CD14-positive monocyte (primary cell): ENCODE data around the gene CDH13. TPM values are rescaled to one million over a fixed set of nuclear protein-coding genes. Genes with fewer than 3 reads are reported as not detected.

Experiments used
- DNase-seq, 3 donors: peaks; one replicate each; pipeline ENCODE4 v3.0.0-alpha.2; 2011 to 2022
- H2AFZ ChIP-seq: 2 replicates; pipeline ENCODE4 v1.6.0; 2012; ENCODE audit warnings: mild to moderate bottlenecking, low read depth, low read length, inconsistent platforms; ENCODE audit not compliant: insufficient read depth, poor library complexity, severe bottlenecking
- H3K27ac ChIP-seq, 2 donors: 1 replicate in 1 of 2; 2 replicates in 1 of 2; pipeline ENCODE4 v1.5.1; 2012 to 2013; ENCODE audit warnings: low read length in 2 of 2, control low read depth in 1 of 2, inconsistent platforms in 1 of 2, low read depth in 1 of 2, mild to moderate bottlenecking in 1 of 2
- H3K27me3 ChIP-seq, 2 donors: one replicate each; pipeline versions ENCODE4 v1.6.0 to v1.6.1; 2011 to 2013; ENCODE audit warnings: low read length in 2 of 2; ENCODE audit not compliant: control insufficient read depth in 2 of 2, insufficient read depth in 2 of 2
- H3K36me3 ChIP-seq, 2 donors: replicated peaks in 1 of 2; 1 replicate in 1 of 2; 2 replicates in 1 of 2; pipeline versions ENCODE4 v1.5.1 to v1.6.1; 2012 to 2013; ENCODE audit warnings: low read length in 2 of 2, control low read depth in 1 of 2, inconsistent platforms in 1 of 2, mild to moderate bottlenecking in 1 of 2; ENCODE audit not compliant: insufficient read depth in 2 of 2, control insufficient read depth in 1 of 2
- H3K4me1 ChIP-seq, 2 donors: 1 replicate in 1 of 2; 2 replicates in 1 of 2; pipeline versions ENCODE4 v1.5.1 to v1.6.1; 2012 to 2013; ENCODE audit warnings: low read length in 2 of 2, control low read depth in 1 of 2, inconsistent platforms in 1 of 2, mild to moderate bottlenecking in 1 of 2, moderate library complexity in 1 of 2; ENCODE audit not compliant: insufficient read depth in 2 of 2, control insufficient read depth in 1 of 2
- H3K4me2 ChIP-seq: replicated peaks from 2 replicates; pipeline ENCODE3; 2012; ENCODE audit warnings: low read length, moderate library complexity, mild to moderate bottlenecking; ENCODE audit not compliant: poor library complexity, severe bottlenecking; ENCODE audit errors: extremely low read depth
- H3K4me3 ChIP-seq, 3 experiments: fragments of 200-600 bp in 1 of 3; sonication (generic) in 1 of 3; replicated peaks in 1 of 3; 1 replicate in 2 of 3; 2 replicates in 1 of 3; pipeline ENCODE4 v1.5.1; 2011 to 2013; ENCODE audit warnings: low read length in 3 of 3, mild to moderate bottlenecking in 3 of 3, control low read depth in 2 of 3, low read depth in 2 of 3, inconsistent platforms in 1 of 3, moderate library complexity in 1 of 3
- H3K79me2 ChIP-seq: 2 replicates; pipeline ENCODE4 v1.6.0; 2012; ENCODE audit warnings: mild to moderate bottlenecking, control low read depth, inconsistent platforms, low read length, moderate library complexity; ENCODE audit not compliant: insufficient read depth
- H3K9ac ChIP-seq: 2 replicates; pipeline ENCODE4 v1.6.0; 2017; ENCODE audit warnings: low read length, mild to moderate bottlenecking; ENCODE audit not compliant: insufficient read depth, poor library complexity, severe bottlenecking
- H3K9me3 ChIP-seq, 2 donors: replicated peaks in 1 of 2; 1 replicate in 1 of 2; 2 replicates in 1 of 2; pipeline versions ENCODE4 v1.5.1 to v1.6.1; 2012 to 2013; ENCODE audit warnings: low read length in 2 of 2, control low read depth in 1 of 2; ENCODE audit not compliant: control insufficient read depth in 1 of 2, insufficient read depth in 1 of 2
- H4K20me1 ChIP-seq: 2 replicates; pipeline ENCODE4 v1.6.0; 2012; ENCODE audit warnings: mild to moderate bottlenecking, low read length, control low read depth, moderate library complexity; ENCODE audit not compliant: insufficient read depth
- H3K27ac Mint-ChIP-seq, 7 donors: one replicate each; pipeline ENCODE4 v1.8.0; 2020; ENCODE audit warnings: mild to moderate bottlenecking in 7 of 7, mixed read lengths in 7 of 7, moderate library complexity in 6 of 7, inconsistent platforms in 2 of 7
- H3K27me3 Mint-ChIP-seq, 3 donors: one replicate each; pipeline ENCODE4 v1.8.0; 2021 to 2022; ENCODE audit warnings: low read depth in 3 of 3, mild to moderate bottlenecking in 3 of 3, mixed read lengths in 3 of 3, moderate library complexity in 3 of 3, inconsistent platforms in 1 of 3
- H3K36me3 Mint-ChIP-seq, 2 donors: one replicate each; pipeline ENCODE4 v1.8.0; 2020; ENCODE audit warnings: mixed read lengths in 2 of 2, inconsistent platforms in 1 of 2, mild to moderate bottlenecking in 1 of 2
- H3K4me1 Mint-ChIP-seq: one replicate; pipeline ENCODE4 v1.8.0; 2020; ENCODE audit warnings: mild to moderate bottlenecking, mixed read lengths
- H3K4me3 Mint-ChIP-seq, 2 donors: one replicate each; pipeline ENCODE4 v1.8.0; 2020; ENCODE audit warnings: mild to moderate bottlenecking in 2 of 2, mixed read lengths in 2 of 2, moderate library complexity in 1 of 2
- H3K9me3 Mint-ChIP-seq, 7 donors: one replicate each; pipeline ENCODE4 v1.8.0; 2020 to 2022; ENCODE audit warnings: mixed read lengths in 7 of 7, mild to moderate bottlenecking in 6 of 7, moderate library complexity in 6 of 7, inconsistent platforms in 2 of 7
- WGBS: methylation state at CpG from one replicate; pipeline ENCODE4 v1.1.5; 2013; ENCODE audit warnings: missing lambda C conversion rate; ENCODE audit not compliant: insufficient coverage; 5-methylcytosine and 5-hydroxymethylcytosine counted together
- intact Hi-C, 2 donors: fragments of 100-400 bp; cut with micrococcal nuclease; formaldehyde crosslinking; loops; one replicate each; pipeline versions ENCODE4 v1.15.0 to v1.15.1; 2023
- polyA plus RNA-seq, 3 donors: library from polyadenylated mRNA; depleted of rRNA in 1 of 3; unstranded in 2 of 3; stranded (reverse) in 1 of 3; fragments of 300-500 nt in 2 of 3; fragments of >200 nt in 1 of 3; fragmentation: Illumina TruSeq in 2 of 3; gene quantifications; 1 replicate in 2 of 3; 2 replicates in 1 of 3; pipeline ENCODE4 v1.2.3, GENCODE V29; 2012 to 2021
- TF ChIP-seq, protein P1 (sequence below): fragments of 200-600 bp; IDR thresholded peaks from one replicate; pipeline ENCODE4 v1.8.0; 2022; ENCODE audit warnings: antibody characterized with exemption, mild to moderate bottlenecking

The CDH13 gene
- polyA plus RNA-seq, 3 donors, result 0.13 to 0.19 TPM; not detected in 1

DNA sequence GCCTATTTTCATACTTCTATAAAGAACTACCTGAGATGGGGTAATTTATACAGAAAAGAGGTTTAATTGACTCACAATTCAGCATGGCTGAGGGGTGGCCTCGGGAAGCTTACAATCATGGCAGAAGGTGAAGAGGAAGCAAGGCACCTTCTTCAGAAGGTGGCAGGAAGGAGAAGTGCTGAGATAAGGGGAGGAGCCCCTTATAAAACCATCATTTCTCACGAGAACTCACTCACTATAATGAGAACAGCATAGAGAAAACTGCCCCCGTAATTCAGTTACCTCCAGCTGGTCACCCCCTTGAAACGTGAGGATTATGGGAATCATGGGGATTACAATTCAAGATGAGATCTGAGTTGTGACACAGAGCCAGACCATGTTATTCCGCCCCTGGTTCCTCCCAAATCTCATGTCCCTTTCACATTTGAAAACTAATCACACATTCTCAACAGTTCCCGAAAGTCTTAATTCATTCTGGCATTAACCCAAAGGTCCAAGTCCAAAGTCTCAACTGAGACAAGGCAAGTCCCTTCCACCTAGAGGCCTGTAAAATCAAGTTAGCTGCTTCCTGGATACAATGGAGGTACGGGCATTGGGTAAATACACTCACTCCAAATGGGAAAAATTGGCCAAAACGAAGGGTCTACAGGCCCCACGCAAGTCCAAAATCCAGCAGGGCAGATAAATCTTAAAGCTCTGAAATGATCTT, 237.7 kb downstream of the CDH13 start:
- Histone ChIP-seq H3K9ac (no peak overlapping the region), H3K4me2 (no peak overlapping the region), H4K20me1 (no peaks in the 10 kb centered on the region), H2AFZ (no peak overlapping the region), H3K79me2 (no peaks in the 10 kb centered on the region), H3K27me3 (no peaks in the 10 kb centered on the region), H3K27ac (no peak overlapping the region), H3K4me3 (no peak overlapping the region), H3K36me3 (no peaks in the 10 kb centered on the region), H3K9me3 (peaks cover 15 to 18% of the 10 kb centered on the region in 2 donors), H3K4me1 (no peaks in the 10 kb centered on the region)
- Mint-ChIP-seq H3K27ac (no peak overlapping the region), H3K36me3 (no peaks in the 10 kb centered on the region), H3K4me1 (no peaks in the 10 kb centered on the region), H3K9me3 (peaks cover 0 to 23% (median 8%) of the 10 kb centered on the region in 7 donors), H3K27me3 (no peaks in the 10 kb centered on the region), H3K4me3 (no peak overlapping the region)
- TF ChIP-seq, protein P1, sequence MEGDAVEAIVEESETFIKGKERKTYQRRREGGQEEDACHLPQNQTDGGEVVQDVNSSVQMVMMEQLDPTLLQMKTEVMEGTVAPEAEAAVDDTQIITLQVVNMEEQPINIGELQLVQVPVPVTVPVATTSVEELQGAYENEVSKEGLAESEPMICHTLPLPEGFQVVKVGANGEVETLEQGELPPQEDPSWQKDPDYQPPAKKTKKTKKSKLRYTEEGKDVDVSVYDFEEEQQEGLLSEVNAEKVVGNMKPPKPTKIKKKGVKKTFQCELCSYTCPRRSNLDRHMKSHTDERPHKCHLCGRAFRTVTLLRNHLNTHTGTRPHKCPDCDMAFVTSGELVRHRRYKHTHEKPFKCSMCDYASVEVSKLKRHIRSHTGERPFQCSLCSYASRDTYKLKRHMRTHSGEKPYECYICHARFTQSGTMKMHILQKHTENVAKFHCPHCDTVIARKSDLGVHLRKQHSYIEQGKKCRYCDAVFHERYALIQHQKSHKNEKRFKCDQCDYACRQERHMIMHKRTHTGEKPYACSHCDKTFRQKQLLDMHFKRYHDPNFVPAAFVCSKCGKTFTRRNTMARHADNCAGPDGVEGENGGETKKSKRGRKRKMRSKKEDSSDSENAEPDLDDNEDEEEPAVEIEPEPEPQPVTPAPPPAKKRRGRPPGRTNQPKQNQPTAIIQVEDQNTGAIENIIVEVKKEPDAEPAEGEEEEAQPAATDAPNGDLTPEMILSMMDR, result no peak
- 93% methylated on average over 7 of the region's 9 CpGs for WGBS
- intact Hi-C loops, result no loop called here
- DNase-seq, result no peak

DNA sequence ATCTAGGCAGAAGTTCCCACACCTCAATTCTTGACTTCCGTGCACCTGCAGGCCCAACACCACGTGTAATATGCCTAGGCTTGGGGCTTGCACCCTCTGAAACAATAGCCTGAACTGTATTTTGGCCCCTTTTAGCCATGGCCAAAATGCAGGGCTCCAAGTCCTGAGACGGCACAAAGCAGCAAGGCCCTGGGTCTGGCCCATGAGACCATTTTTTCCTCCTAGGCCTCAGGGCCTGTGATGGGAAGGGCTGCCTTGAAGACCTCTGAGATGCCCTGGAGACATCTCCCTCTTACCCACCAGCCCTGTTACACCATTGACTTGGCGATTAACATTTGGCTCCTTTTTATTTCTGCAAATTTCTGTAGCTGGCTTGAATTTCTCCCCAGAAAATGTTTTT, 238.6 kb downstream of the CDH13 start:
- no peaks in the 10 kb centered on the region for H4K20me1 ChIP-seq
- peaks cover 0 to 26% (median 8%) of the 10 kb centered on the region in 7 donors for H3K9me3 Mint-ChIP-seq
- no peaks in the 10 kb centered on the region for H3K36me3 ChIP-seq
- 72% methylated on average over 4 of the region's 4 CpGs for WGBS
- H3K27ac ChIP-seq, result no peak overlapping the region
- H3K27ac Mint-ChIP-seq, result no peak overlapping the region
- H3K4me3 Mint-ChIP-seq, result no peak overlapping the region
- TF ChIP-seq, protein P1, result no peak
- no peaks in the 10 kb centered on the region for H3K27me3 Mint-ChIP-seq
- no peaks in the 10 kb centered on the region for H3K36me3 Mint-ChIP-seq
- H3K9me3 ChIP-seq, result peaks cover 15 to 18% of the 10 kb centered on the region in 2 donors
- no peak overlapping the region for H2AFZ ChIP-seq
- intact Hi-C loops, result no loop called here
- H3K4me1 ChIP-seq, result no peaks in the 10 kb centered on the region
- no peak overlapping the region for H3K9ac ChIP-seq
- no peak overlapping the region for H3K4me2 ChIP-seq
- H3K4me1 Mint-ChIP-seq, result no peaks in the 10 kb centered on the region
- no peaks in the 10 kb centered on the region for H3K79me2 ChIP-seq
- H3K27me3 ChIP-seq, result no peaks in the 10 kb centered on the region
- no peak overlapping the region for H3K4me3 ChIP-seq
- no peak for DNase-seq
